T-helper 2 cell treated with Interferon-gamma antibody and Interleukin-4, amounts not matched to agents 100 ng/mL and 5 ng/mL, for 36 hours (primary cell): ENCODE data around the gene OPTC. TPM values are rescaled to one million over a fixed set of nuclear protein-coding genes. Genes with fewer than 3 reads are reported as not detected.

ENCODE experiments used
- intact Hi-C: fragments of 100-400 bp; cut with micrococcal nuclease; formaldehyde crosslinking; loops from one replicate; pipeline ENCODE4 v1.15.1; 2023
- total RNA-seq: library from RNA; stranded (reverse); gene quantifications from 2 replicates; pipeline ENCODE4 v1.2.3, GENCODE V29; 2022

The OPTC gene
- total RNA-seq, 1 donor from 2014 or later, result not detected

GRCh38 chr1:203490607-203491006 lies 3.3 kb upstream of the OPTC start:
- intact Hi-C loops, result no loop called here

- intact Hi-C loops, result no loop called here
Observed at GRCh38 chr1:203491664-203492063, 2.3 kb upstream of the OPTC start.

GRCh38 chr1:203492082-203492747 lies 1.7 kb upstream of the OPTC start:
- intact Hi-C loops, result no loop called here

- intact Hi-C loops, result no loop called here
Observed at GRCh38 chr1:203492748-203493130, 1.2 kb upstream of the OPTC start.

- intact Hi-C loops, result no loop called here
Observed at GRCh38 chr1:203495845-203496244, 1.9 kb downstream of the OPTC start.

- intact Hi-C loops, result no loop called here
Observed at GRCh38 chr1:203497269-203497777, 3.4 kb downstream of the OPTC start.

GRCh38 chr1:203499643-203500278 lies 5.8 kb downstream of the OPTC start:
- intact Hi-C loops, result no loop called here

GRCh38 chr1:203500279-203500678 lies 6.3 kb downstream of the OPTC start:
- intact Hi-C loops, result no loop called here

GRCh38 chr1:203503836-203504235 lies 9.9 kb downstream of the OPTC start:
- intact Hi-C loops, result loop anchor here (1.0 kb wide), 2 partner anchors 121 to 198 kb away; no protein-coding TSS in a partner anchor

GRCh38 chr1:203504400-203505250 lies 10.7 kb downstream of the OPTC start:
- intact Hi-C loops, result loop anchor here (1.0 kb wide), 2 partner anchors 121 to 198 kb away; no protein-coding TSS in a partner anchor

GRCh38 chr1:203505526-203506204 lies 11.7 kb downstream of the OPTC start:
- intact Hi-C loops, result no loop called here

- intact Hi-C loops, result no loop called here
Observed at GRCh38 chr1:203506858-203507626, 13.1 kb downstream of the OPTC start.

GRCh38 chr1:203507759-203508158 lies 13.8 kb downstream of the OPTC start:
- intact Hi-C loops, result no loop called here

- intact Hi-C loops, result no loop called here
Observed at GRCh38 chr1:203508463-203509073, 14.6 kb downstream of the OPTC start.

- intact Hi-C loops, result no loop called here
Observed at GRCh38 chr1:203509135-203509534, 15.2 kb downstream of the OPTC start.

- intact Hi-C loops, result no loop called here
Observed at GRCh38 chr1:203511513-203511912, 17.6 kb downstream of the OPTC start.

- intact Hi-C loops, result no loop called here
Observed at GRCh38 chr1:203511930-203512329, 18.0 kb downstream of the OPTC start.

- intact Hi-C loops, result no loop called here
Observed at GRCh38 chr1:203512517-203512847, 18.5 kb downstream of the OPTC start.

GRCh38 chr1:203512848-203513584 lies 19.1 kb downstream of the OPTC start:
- intact Hi-C loops, result no loop called here
